Measurements from ENCODE around the gene TMPRSS6.

TMPRSS6 gene

DNA sequence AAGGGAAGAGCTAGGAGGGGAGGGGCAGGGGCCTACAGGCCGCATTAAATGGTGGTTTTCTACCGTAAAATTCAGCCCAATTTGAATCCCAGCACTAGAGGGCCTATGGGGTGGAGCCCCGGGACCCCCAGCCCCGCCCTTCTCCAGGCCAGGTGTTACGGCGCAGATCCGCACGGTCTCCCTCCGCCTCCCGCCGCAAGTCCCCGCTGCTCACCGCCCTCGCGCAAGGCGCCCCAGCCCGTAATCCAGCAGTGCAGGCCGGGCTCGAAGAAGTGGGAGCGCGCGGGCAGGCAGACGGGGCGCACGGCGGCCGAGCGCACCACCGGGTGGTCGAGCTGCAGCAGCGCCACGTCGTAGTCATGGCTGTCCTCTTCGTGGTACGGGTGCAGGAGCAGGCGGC lies 40.7 kb downstream of the TMPRSS6 start:
- DNase-seq (ENCODE audit: low spot score) = no peak
- FAIRE-seq = no peak

DNA sequence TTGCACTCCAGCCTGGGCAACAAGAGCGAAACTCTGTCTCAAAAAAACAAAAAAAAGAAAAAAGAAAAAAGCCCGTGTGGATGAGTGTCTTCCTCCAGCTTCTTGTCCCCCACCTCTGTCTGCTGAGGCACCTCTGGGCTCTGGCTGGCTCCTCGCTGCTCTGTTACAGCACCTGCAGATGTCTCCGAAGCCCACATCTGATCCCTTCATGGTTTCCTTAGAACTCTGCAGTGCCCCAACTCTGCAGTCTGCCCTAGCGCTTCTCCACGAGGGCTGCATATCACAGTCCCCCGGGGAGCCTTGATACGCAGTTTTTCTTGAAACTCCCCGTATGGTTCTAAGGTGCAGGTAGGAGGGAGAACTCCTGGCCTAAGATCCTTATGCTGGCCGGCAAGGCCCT lies 42.1 kb downstream of the TMPRSS6 start:
- FAIRE-seq (no peak), DNase-seq (ENCODE audit: low spot score) (no peak)

DNA sequence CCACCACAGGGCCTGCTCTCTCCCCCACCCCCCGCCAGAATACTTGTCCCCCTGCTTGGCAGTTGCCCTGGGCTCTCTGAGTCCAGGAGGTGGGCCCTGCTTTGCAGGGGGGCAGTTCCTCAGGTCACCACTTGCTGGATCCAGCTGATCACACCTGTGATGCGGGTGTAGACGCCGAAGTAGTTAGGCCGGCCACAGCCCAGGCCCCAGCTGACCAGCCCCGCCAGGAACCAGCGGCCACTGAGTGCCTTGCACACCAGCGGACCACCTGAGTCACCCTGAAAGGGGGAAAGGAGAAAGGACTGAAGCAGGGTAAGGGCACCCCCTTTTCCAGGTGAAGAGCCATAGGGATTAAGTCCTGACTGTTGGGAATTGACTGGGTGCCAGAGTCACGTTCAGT lies 43.6 kb downstream of the TMPRSS6 start:
- FAIRE-seq = no peak
- DNase-seq (ENCODE audit: low spot score) = no peak

DNA sequence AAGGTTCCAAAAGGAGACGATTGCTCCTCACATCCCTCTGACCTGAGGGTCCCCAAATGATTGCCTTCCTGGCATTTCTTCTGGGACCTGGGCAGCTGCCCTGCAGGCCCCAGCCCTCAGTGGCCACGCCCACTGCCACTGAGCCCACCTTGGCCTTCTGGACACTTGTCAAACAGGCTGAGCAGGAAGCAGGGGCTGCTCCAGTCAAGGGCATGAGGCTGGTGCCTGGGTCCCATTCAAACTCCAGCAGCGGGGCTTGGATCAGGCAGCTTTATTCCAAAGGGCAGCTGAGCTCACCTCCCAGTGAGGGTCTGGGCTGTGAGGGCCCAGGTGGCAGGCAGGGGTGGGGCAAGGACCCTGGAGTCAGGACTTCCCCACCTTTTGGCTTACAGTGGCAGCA lies 44.3 kb downstream of the TMPRSS6 start:
- FAIRE-seq = no peak
- DNase-seq (ENCODE audit: low spot score) = no peak

DNA sequence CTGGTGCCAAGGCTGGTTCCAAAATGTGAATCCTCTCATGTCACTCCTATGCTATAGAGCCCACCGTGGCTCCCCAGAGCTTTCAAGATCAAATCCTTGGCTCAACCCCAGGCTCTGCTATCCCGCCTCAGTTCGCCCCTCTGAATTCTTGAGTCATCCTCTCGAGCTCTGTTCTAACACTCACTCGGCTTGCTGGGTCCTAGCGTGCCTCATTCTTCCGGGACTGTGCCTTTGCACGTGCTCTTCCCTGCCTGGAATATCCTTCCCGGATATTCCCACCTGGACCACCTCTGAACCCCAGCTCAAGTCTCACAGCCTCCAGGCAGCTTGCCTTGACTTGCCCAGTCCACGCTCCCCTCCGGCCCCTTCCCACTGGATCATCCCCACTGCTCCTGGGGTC lies 45.0 kb downstream of the TMPRSS6 start:
- FAIRE-seq = no peak

DNA sequence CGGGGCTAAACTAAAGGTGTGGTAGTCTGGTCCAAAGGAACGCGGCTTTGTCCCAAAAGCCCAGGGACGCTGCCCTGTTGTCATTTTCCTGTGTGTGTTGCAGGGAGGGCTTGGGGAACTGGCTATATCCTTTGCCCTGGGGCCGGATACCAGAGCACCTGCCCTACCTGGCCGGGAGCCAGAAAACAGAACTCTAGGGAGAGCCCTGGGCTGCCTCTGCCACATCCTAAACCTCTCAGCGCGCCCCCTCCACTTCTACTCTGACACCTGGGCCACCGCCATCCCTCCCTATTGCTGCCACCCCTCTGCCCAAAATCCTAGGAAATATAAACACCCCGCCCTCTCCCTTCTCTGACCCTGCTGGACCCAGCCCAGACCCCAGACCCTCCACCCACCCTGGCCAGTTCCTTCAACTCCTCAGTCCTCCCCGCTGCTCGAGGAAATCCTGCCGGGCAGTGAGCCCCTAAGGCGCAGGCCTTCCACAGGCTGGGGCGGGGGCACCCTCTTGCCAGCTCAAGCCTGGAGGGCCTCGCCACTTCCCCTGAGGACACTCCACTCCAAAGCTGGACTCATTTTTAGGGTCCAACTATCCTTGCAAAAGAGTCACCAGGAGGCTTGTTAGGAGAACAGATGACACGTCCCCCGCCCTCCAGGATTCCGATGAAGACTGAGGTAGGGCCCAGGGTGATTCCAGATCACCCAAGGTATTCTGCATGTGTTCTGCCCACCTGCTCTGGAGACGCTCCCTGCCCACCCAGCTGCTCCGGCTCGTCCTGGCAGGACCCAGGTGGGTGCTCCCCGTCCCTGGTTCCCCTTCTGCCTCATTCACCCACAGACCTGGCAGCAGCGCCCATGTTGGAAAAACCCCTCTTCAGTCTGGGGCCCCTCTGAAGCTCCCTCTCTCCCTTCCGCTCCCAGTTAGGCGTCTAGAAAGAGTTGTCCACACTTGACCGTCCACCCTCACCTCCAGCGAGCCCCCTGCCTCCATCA lies 45.8 kb downstream of the TMPRSS6 start:
- FAIRE-seq = no peak

More for the DNA sequence above, 45.0 kb downstream of the TMPRSS6 start:
- DNase-seq (ENCODE audit: low spot score) = no peak

DNA sequence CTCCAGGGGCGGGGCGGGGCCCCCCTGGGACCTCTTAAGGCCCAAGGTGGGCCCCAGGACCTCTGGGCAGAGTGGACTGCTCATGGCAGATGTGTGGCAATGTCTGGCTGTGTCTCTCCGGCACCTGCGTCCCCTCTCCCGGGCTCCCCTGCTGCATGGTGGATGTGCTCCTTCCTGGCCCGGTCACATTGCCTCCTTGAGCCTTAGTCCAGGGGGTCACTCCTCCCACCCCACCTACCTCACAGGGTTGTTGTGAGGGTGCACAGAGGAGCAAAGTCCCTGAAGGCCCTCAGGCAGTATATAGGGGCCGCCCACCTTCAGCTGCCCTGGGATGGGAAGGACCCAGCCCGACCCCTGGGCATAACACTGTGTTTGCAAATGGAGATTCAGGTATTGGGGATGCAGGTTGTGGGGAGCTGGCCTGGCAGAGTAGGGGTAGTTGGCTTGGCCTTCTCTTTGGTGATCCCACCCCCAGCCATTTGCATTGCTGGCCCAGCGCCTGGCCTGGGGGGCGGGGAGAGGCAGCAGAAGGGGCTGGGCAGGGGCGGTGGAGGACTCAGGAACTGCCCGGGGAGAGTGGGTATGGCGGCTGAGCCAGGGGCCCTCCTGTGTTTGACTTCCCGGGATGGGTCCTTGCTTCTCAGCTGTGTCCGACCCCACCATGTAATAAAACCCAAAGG lies 46.7 kb downstream of the TMPRSS6 start:
- FAIRE-seq (no peak), DNase-seq (ENCODE audit: low spot score) (no peak)

More for the DNA sequence above, 45.8 kb downstream of the TMPRSS6 start:
- no peak for DNase-seq (ENCODE audit: low spot score)

DNA sequence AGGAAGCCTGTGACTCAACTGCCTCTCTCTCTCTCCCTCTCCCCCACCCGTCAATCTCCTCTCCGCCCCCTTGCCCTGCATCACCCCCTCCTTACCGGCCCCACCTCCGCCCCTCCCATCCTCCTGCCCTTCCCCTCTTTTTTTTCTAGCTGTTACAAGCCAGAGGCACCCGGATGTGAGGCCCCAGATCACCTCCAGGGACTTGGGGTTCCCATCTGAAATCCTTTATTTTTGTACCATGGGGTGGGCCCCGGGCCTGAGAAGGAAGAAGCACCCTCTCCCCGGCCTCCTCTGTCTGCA lies 47.2 kb downstream of the TMPRSS6 start:
- DNase-seq (ENCODE audit: low spot score) (no peak), FAIRE-seq (no peak)

DNA sequence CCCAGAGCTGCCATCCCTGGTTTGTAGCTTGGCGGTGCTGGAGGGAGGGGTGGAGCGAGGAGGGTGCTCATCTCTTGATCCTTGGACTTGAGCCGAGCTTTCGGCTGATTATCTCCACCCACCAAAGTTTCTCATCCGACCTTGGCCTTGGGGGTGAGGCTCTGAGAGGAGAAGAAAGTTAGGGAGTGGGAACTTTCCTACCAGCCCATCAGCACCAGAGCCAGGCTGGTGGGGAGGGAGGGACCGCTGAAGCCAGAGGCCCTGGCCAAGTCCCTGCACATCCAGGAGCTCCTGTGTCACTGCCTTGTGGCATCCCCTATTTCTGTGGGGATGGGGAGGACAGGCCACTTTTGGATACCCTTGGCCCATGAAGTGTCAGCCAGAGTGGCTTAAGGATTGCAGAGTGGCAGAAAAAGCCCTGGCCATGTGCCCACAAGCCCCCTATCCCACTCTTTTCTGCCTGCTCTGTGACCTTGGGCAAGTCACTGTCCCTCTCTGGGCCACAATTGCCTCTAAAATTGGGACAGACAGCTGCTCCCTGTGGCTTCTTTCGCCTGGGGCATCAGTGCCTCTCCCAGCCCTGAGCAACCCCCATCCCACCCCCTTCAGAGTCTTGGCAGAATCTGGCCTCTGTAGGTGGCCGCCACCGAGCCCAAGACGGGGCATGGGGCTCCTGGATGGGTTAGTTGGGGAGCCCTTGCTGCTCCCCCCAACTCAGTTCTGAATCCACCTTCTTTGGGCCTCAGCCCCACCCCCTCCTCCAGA lies 47.7 kb downstream of the TMPRSS6 start:
- no peak for FAIRE-seq
- no peak for DNase-seq (ENCODE audit: low spot score)

DNA sequence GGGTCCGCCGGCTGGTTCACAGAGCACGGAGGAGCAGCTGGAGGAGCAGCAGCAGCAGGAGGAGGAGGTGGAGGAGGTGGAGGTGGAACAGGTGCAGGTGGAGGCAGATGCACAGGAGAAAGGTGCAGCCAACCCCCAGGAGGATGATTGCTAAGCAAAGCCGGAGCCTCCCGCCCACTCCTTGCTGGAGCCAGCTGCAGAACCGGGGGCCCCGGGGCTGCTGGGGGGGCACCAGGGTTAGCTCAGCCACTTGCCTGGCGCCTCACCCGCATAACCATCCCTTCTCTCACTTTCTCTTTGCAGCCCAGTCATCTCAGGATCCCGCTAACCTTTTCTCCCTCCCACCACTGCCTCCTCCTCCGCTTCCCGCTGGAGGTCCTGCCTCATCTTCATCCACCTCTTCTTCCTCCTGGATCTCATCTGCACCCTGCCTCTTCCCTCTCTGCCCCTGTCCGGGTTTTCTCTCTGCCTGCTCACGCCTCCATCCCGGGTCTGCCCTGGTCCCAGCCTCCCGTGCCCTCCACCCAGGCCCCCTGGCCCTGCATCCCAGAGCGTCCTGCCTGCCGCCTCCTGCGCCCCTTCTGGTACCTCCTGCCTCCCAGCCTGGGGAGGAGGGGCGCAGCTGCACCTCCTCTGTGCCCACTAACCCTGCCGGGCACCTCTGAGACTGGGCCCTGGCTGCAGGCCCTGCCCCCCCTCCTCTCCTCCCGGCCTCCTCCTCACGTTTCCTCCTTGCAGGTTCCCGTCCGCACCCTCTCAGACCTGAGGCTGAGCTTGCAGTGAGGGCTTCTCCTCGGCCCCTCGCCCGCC lies 48.5 kb downstream of the TMPRSS6 start:
- DNase-seq (ENCODE audit: low spot score) = no peak
- no peak for FAIRE-seq

DNA sequence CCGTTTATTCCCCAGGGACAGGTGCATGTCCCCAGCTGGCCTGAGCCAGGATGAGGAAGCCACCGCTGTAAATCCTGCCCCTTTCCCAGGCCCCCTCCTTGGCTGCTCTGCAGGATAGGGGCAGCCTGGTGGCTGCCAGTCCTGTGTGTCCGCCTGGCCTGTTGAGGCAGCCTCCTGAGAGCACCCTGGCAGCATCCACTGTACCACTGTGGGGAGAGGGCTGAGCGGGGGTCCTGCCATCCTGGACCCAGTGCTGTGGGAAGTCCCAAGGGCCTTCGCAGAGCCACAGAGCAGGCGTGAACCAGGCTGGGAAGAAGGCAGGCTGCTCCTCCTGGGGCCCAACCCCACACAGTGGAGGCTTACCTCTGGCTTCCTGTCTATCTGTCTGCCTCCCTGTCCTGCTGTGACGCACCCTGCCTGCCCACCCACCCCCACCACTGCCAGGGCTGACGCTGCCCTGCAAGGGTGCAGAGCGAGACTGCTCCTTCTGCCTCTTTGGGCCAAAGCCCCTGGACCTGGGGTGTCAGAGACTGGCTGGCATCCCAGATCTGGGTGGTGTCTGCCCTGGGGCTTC lies 49.5 kb downstream of the TMPRSS6 start:
- DNase-seq (ENCODE audit: low spot score) = no peak
- no peak for FAIRE-seq

DNA sequence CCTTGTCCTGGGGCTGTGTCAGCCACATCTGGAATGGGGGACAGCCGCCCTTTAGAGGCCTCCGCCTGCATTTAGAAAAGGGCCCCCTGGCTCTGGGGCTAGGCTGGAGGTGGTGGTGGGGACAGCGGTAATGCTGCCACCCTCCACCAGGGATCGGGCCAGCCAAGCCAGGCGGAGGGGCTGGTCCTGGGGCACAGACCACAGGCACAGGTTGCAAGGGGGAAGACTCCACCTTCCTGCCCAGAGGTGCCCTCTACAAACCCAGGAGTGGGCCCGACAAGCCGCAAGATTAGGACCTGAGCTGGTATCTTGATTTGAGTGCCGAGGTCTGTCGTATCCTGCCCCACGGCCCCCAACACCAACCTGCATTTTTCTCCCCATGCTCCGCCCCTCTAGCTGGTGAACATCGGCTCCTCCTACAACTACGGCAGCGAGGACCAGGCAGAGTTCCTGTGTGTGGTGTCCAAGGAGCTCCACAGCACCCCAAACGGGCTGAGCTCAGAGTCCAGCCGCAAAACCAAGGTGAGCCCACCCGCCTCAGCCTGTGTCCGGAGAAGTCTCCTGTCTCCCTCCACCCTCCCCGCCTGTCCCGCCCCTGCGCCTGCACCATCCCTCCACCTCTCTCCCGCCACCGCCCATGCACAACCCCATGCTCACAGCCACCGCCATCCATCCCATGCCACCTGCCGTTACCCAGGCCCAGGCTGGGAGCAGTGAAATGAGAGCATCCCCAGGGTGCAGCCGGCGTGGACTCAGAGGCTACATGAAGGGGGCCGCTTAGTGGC lies 50.4 kb downstream of the TMPRSS6 start:
- FAIRE-seq (no peak), DNase-seq (ENCODE audit: low spot score) (no peak)

DNA sequence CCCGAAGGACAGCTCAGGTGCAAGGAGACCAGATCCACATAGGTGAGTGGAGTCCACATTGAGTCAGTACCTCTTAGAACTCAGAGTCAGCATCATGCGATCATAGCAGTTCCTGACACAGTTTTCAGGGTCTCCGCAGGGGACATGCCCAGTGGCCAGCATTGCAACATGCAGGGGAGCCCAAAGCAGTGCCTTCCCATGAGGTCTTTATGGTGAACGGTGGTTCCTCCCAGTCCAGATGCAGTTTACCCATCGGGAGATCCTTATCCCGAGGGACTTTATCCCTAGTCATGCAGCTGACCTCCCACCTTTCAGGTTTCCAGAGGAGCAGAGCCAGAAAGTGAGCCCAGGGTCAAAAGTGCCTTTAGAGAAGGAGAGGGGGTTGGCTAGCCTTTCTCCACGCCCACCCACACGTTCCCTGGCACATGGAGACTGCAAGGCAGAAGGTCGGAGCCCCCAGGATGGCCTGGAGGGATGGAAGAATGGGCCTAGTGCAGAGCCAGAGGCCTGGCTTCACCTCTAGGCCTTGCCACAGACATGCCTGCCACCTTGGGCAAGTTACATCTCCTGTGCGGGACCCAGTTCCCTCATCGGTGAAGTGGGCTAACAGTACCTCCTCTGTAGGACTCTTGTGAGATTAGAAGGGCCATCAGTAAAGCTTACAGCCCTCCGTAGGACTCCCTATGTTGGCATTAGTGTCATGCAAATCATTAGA lies 51.6 kb downstream of the TMPRSS6 start:
- DNase-seq (ENCODE audit: low spot score) (no peak), FAIRE-seq (no peak)

DNA sequence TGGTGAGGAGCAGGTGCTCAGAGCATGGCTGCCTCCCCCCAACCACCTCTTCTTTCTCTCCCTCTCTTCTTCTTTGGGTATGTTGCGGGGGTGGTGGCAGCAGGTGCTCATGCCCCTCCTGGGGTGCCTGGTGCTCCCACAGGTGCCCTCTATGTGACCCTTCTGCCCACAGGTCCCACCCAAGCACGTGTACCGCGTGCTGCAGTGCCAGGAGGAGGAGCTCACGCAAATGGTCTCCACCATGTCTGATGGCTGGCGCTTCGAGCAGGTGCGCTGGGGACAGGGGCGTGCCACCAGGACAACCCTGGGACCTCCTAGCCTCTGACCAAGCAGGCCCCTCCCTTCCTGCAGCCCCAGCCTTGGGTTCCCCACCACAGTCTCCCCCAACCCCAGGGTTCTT lies 52.3 kb downstream of the TMPRSS6 start:
- FAIRE-seq = no peak
- DNase-seq (ENCODE audit: low spot score) = no peak

DNA sequence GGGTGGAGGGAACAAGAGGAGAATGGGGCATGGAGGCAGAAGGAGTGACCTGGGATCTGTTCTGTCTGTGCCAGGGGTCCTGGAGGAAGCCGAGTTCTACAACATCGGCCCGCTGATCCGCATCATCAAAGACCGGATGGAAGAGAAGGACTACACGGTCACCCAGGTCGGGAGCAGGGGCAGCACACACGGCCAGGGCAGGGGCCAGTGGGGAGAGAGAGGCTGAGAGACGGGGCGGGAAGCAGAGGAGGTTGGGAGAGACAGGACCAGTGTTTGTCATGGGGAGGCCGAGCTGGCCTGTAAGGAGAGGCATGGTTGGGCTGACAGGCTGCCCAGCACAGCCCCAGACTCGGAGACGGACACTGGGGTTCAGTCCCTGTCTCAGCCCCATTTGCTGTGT lies 53.3 kb downstream of the TMPRSS6 start:
- DNase-seq (ENCODE audit: low spot score) (no peak), FAIRE-seq (no peak)

DNA sequence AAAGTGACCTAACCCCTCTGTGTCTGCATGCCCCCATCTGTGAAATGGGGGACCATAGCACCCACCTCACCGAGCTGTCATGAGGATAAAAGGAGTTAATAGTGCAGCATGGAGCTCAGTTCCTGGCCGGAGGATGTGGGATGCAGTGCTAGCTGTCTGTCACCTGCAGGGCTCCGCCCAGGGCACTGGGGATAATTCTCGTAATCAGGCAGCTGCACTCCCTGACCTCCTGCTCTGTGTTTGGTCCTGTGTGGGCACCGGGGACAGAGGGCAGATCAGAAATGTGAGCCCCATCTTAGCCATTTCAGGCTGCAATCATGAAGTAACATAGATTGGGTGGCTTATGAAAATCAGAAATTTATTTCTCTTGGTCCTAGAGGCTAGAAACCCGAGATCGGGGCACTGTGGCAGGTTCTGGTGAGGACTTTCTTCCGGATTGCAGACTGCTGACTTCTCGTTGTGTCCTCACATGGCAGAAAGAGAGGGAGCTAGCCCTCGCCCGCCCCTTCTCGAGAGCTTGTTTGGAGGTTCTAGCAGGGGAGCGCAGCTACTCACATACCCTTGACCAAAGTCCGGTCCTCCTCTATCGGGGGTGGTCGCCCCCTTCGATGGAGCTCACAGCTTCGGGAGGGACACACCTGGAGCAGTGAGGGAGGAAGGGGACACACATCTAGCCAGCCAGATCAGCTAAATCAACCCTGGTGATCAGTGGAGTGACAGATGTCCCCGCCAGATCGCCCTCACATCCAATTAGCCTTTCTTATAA lies 54.7 kb downstream of the TMPRSS6 start:
- FAIRE-seq (no peak), DNase-seq (ENCODE audit: low spot score) (no peak)

DNA sequence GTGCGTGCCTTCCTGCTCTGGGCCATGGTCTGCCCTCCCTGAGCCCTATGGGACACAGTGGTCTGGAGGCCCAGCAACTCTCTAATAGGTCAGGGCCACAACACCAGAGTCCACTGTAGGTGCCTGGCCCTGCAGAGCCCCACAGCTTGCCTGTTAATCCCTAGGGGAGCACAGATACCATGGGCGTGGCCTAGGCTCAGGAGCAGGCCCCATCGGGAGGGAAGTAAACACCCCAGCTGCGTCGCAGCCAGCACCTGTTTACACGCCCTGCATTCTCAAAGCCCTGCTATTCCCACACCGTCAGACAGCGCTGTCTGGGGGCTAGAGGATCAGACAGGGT lies 55.5 kb downstream of the TMPRSS6 start:
- DNase-seq (ENCODE audit: low spot score) = no peak
- FAIRE-seq = no peak

DNA sequence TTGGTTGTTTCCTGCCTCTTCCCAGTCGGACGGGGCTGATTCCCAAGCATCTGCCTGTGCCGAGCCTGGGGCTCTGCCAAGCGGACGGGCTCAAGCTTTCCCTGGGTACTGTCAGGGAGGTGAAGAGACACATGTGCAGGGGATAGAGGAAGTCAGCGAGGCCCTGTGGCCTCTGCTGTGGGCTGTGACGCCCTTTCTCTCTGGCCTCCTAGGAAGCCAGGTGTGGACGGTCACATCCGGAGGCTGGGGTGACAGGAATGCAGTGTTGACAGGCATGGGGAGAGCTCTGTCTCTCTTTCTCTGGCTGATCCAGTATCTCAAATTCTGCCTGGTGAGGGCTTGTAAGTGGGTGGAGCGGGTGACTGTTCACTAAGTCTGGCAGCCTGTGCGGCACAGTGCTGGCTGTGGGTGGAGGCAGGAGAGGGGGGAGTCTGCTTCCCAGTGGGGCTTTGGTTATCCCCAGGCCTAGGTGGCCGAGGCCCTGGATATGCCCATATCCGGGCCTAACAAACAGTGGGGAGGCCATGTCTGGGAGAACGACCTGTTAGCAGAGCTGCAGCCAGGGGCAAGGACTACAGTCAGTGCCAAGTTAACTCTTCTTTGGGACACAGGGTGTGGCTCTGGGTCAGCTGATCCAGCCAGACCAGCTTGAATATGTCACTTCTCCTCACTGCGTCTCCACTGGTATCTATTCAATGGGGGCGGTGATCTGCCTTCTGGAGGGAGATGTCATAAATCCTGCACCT lies 56.0 kb downstream of the TMPRSS6 start:
- FAIRE-seq (no peak), DNase-seq (ENCODE audit: low spot score) (no peak)

All from RCC 7860 (cell line).